SK-N-SH (cell line): ENCODE measurements around the gene RAB20. TPM values are rescaled to one million over a fixed set of nuclear protein-coding genes. Genes with fewer than 3 reads are reported as not detected.
"Not testable (repeated sequence)": the region's sequence is repeated elsewhere in the genome, so short reads cannot be mapped to it uniquely, and the experiment has no call there.

Experiments
- CTCF ChIA-PET: fragments of 300-600, 350-600 bp; formaldehyde crosslinking; extraction: SDS; loops from one replicate; lab custom pipeline; 2021; lab: Yijun Ruan, JAX
- POLR2A ChIA-PET: fragments of 350-600 bp; sonication (Branson Sonifier 250); formaldehyde crosslinking; extraction: SDS; loops from one replicate; lab custom pipeline; 2020; ENCODE audit warnings: antibody characterized with exemption, inconsistent platforms; lab: Yijun Ruan, JAX
- DNase-seq: peaks from one replicate; pipeline ENCODE4 v3.0.0; 2012
- H2AFZ ChIP-seq: fragments of 200-600 bp; sonication (generic); 2 replicates; pipeline ENCODE4 v1.8.1; 2016; ENCODE audit warnings: antibody characterized with exemption, mild to moderate bottlenecking, low read depth
- H3F3A ChIP-seq: fragments of 200-600 bp; sonication (generic); replicated peaks from 2 replicates; pipeline ENCODE3; 2016; ENCODE audit warnings: antibody characterized with exemption, mild to moderate bottlenecking; ENCODE audit not compliant: insufficient read depth
- H3K27ac ChIP-seq, 2 experiments: fragments of 200-500 bp in 1 of 2; fragments of 200-600 bp in 1 of 2; sonication (Bioruptor generic) in 1 of 2; sonication (generic), shearing (Covaris generic) in 1 of 2; 2 replicates each; pipeline versions ENCODE4 v1.5.1 to v1.6.1; 2014 to 2016; ENCODE audit warnings: low read depth in 2 of 2, inconsistent platforms in 1 of 2, low read length in 1 of 2, mild to moderate bottlenecking in 1 of 2, mixed read lengths in 1 of 2
- H3K27me3 ChIP-seq: fragments of 200-600 bp; sonication (generic), shearing (Covaris generic); 2 replicates; pipeline ENCODE4 v1.6.1; 2016; ENCODE audit warnings: mixed run types; ENCODE audit not compliant: insufficient read depth
- H3K36me3 ChIP-seq, 2 experiments: fragments of 200-500 bp in 1 of 2; fragments of 200-600 bp in 1 of 2; sonication (Bioruptor generic) in 1 of 2; sonication (generic) in 1 of 2; replicated peaks in 1 of 2; 2 replicates each; pipeline versions ENCODE3 to v1.5.1; 2014 to 2016; ENCODE audit warnings: low read length in 1 of 2, mild to moderate bottlenecking in 1 of 2; ENCODE audit not compliant: insufficient read depth in 2 of 2, control insufficient read depth in 1 of 2
- H3K4me1 ChIP-seq, 2 experiments: fragments of 200-500 bp in 1 of 2; fragments of 200-600 bp in 1 of 2; sonication (Bioruptor generic) in 1 of 2; sonication (generic), shearing (Covaris generic) in 1 of 2; 2 replicates each; pipeline versions ENCODE4 v1.5.1 to v1.6.1; 2014 to 2016; ENCODE audit warnings: low read depth in 1 of 2, low read length in 1 of 2, mixed run types in 1 of 2; ENCODE audit not compliant: insufficient read depth in 2 of 2, control insufficient read depth in 1 of 2
- H3K4me2 ChIP-seq: fragments of 200-600 bp; sonication (generic), shearing (Covaris generic); 2 replicates; pipeline ENCODE4 v1.6.1; 2017; ENCODE audit warnings: mixed run types
- H3K4me3 ChIP-seq, 2 experiments: fragments of 200-500 bp in 1 of 2; fragments of 200-600 bp in 1 of 2; sonication (Bioruptor generic) in 1 of 2; sonication (generic), shearing (Covaris generic) in 1 of 2; 2 replicates each; pipeline versions ENCODE4 v1.5.1 to v1.8.1; 2014 to 2016; ENCODE audit warnings: low read depth in 2 of 2, inconsistent platforms in 1 of 2, low read length in 1 of 2, mild to moderate bottlenecking in 1 of 2, mixed read lengths in 1 of 2, moderate library complexity in 1 of 2
- H3K79me2 ChIP-seq: fragments of 200-600 bp; sonication (generic); 2 replicates; pipeline ENCODE4 v1.8.1; 2017; ENCODE audit warnings: mild to moderate bottlenecking; ENCODE audit not compliant: insufficient read depth
- H3K9ac ChIP-seq: fragments of 200-600 bp; sonication (generic); 2 replicates; pipeline ENCODE4 v1.6.1; 2017; ENCODE audit warnings: mixed run types
- H3K9me2 ChIP-seq: fragments of 200-600 bp; sonication (generic); 2 replicates; pipeline ENCODE4 v1.6.1; 2017; ENCODE audit warnings: mixed run types
- H3K9me3 ChIP-seq: fragments of 200-600 bp; sonication (generic); 2 replicates; pipeline ENCODE4 v1.6.1; 2017; ENCODE audit warnings: mixed run types, mild to moderate bottlenecking, moderate library complexity
- H4K20me1 ChIP-seq: fragments of 200-600 bp; sonication (generic); 2 replicates; pipeline ENCODE4 v1.6.1; 2017; ENCODE audit warnings: mild to moderate bottlenecking, mixed run types; ENCODE audit not compliant: insufficient read depth
- FOSL2 ChIP-seq: IDR thresholded peaks from 2 replicates; pipeline ENCODE4 v1.4.0; 2012; ENCODE audit warnings: low read depth, mild to moderate bottlenecking, moderate library complexity, borderline replicate concordance
- FOXM1 ChIP-seq: IDR thresholded peaks from 2 replicates; pipeline ENCODE4 v1.4.0; 2012; ENCODE audit warnings: low read depth, mild to moderate bottlenecking
- MAX ChIP-seq: IDR thresholded peaks from 2 replicates; pipeline ENCODE4 v1.4.0; 2012; ENCODE audit warnings: low read depth
- NFIC ChIP-seq: IDR thresholded peaks from 2 replicates; pipeline ENCODE4 v1.4.0; 2012; ENCODE audit warnings: borderline replicate concordance
- PBX3 ChIP-seq: IDR thresholded peaks from 2 replicates; pipeline ENCODE4; 2012
- REST ChIP-seq: IDR thresholded peaks from 2 replicates; pipeline ENCODE4 v1.6.1; 2012; ENCODE audit warnings: mild to moderate bottlenecking, low read depth, low read length, moderate library complexity
- RXRA ChIP-seq: IDR thresholded peaks from 2 replicates; pipeline ENCODE4 v1.4.0; 2012; ENCODE audit warnings: low read depth, mild to moderate bottlenecking, borderline replicate concordance
- SIN3A ChIP-seq: IDR thresholded peaks from 2 replicates; pipeline ENCODE4 v1.6.1; 2012; ENCODE audit warnings: low read depth, mild to moderate bottlenecking, low read length, moderate library complexity, borderline replicate concordance
- TAF1 ChIP-seq: IDR thresholded peaks from 2 replicates; pipeline ENCODE4 v1.6.1; 2012; ENCODE audit warnings: low read depth, mild to moderate bottlenecking, low read length, moderate library complexity, borderline replicate concordance
- WGBS: methylation state at CpG from one replicate; pipeline ENCODE4 v1.1.6; 2017; ENCODE audit warnings: low lambda C conversion rate; 5-methylcytosine and 5-hydroxymethylcytosine counted together
- polyA plus RNA-seq, 3 experiments: library from polyadenylated mRNA; depleted of rRNA; stranded (reverse); fragments of >200 nt; gene quantifications; 2 replicates each; pipeline ENCODE4 v1.2.3, GENCODE V29; 2012

RAB20 gene
- polyA plus RNA-seq, 1 of the 3 experiments (the other 2 are of a cell fraction) = 5.2 TPM

- TF ChIP-seq REST = no peak
- no peak for TF ChIP-seq MAX
- TF ChIP-seq FOSL2 = no peak
- TF ChIP-seq PBX3 = no peak
- TF ChIP-seq TAF1 = no peak
- TF ChIP-seq NFIC = no peak
- no peak for TF ChIP-seq RXRA
- TF ChIP-seq SIN3A = no peak
- no peak for TF ChIP-seq FOXM1
These were observed 71.3 kb downstream of the RAB20 start (continued) for GRCh38 chr13:110490009-110490770.

GRCh38 chr13:110486880-110487279, 74.6 kb downstream of the RAB20 start:
- CTCF ChIA-PET = interaction anchor here (1.2 kb wide), 1 partner anchor 31 kb away, joined by 3 read pairs; no protein-coding TSS in a partner anchor
- H3K9me2 ChIP-seq, H3K4me1 ChIP-seq, H3K4me2 ChIP-seq, H3K9ac ChIP-seq, H3K79me2 ChIP-seq, H4K20me1 ChIP-seq, H3K4me3 ChIP-seq, H2AFZ ChIP-seq, H3K9me3 ChIP-seq, H3F3A ChIP-seq, POLR2A ChIA-PET, H3K27me3 ChIP-seq, H3K27ac ChIP-seq, DNase-seq: not testable (repeated sequence)
- 66% methylated on average over 3 of the region's 3 CpGs for WGBS
- peaks cover 26 to 35% of the 10 kb centered on the region in 2 experiments for H3K36me3 ChIP-seq
